Measurements from ENCODE around the gene RAB1B. TPM values are rescaled to one million over a fixed set of nuclear protein-coding genes. Genes with fewer than 3 reads are reported as not detected.
"Not testable (repeated sequence)": the region's sequence is repeated elsewhere in the genome, so short reads cannot be mapped to it uniquely, and the experiment has no call there.

The RAB1B gene
- total RNA-seq, 1 experiment from 2014 or later = 85.1 TPM

- in situ Hi-C loops (cut with HindIII; ENCODE audit: low pct_unique_long_range_greater_than_20kb, low sequenced_read_pairs) = no loop called here
- DNase-seq (ENCODE audit: low read depth, low spot score) = no peak
Observed at GRCh38 chr11:66311470-66311964, 43.1 kb downstream of the RAB1B start.

DNA sequence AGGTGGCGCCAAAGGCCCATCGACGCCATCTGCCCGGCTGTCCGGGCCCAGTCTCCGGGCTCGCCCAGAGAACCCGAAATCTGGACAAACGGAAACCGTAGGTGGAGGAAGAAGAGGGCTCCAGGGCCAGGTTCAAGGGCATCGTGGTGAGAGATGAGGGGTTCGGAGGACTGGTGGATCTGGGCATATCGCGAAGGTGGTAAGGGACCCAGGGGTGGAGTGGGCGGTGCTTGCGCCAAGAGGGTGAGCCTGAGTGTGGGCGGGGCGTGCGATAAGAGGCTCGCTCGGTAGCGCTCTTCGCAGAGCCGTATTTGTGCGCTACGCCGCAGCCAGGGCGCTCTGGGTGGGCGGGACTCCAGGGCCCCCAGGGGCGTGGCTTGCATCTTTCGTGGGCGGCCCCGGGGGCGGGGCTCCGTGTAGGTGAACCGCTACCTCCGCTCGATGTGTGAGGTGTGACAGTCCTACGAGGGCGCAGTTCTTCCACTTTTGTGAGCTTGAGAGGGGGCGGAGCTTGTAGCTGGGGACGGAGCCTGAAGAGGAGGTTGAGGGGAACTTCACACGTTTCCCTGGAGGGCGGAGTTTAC lies 43.6 kb downstream of the RAB1B start:
- peak; percentile 92 for DNase-seq (ENCODE audit: low read depth, low spot score)
- in situ Hi-C loops (cut with HindIII; ENCODE audit: low pct_unique_long_range_greater_than_20kb, low sequenced_read_pairs) = no loop called here

DNA sequence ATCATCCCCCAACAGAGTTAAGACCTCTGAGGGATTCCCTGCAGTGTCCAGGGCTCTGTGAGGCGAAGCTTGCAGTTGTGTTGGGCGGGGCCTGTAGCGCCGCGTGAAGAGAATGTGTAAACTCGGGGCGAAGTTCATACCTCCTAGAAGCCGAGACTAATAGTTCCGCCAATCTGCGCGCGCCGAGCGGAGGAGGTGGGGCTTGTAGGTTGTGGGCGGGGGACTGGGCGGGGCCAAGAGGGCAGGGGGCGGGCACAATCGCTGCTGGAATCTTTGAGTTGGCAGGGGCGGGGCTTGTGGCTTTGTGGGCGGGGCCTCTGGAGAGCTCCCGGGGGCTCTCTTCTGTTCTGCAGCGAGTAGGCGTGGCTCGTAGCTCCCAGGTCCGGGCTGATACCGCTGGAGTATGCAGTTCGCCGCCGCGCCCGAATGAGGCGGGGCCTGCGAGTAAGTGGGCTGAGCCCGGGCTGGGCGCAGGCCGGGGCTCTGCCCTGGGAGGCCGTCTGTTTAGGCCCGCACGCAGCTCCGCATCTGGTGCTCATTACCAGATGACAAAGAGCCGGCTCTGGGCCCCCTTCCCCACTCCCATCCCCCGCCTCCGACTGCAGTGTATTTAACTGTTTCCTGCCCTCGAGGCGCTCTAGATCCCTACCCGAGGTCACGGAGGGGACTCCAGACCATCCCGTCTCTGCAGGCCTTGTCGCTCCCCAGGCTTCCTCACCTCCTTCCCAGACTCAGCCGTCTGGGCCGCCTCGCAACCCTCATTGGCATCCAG lies 44.3 kb downstream of the RAB1B start:
- in situ Hi-C loops (cut with HindIII; ENCODE audit: low pct_unique_long_range_greater_than_20kb, low sequenced_read_pairs) = no loop called here
- DNase-seq (ENCODE audit: low read depth, low spot score) = peak; percentile 94

DNA sequence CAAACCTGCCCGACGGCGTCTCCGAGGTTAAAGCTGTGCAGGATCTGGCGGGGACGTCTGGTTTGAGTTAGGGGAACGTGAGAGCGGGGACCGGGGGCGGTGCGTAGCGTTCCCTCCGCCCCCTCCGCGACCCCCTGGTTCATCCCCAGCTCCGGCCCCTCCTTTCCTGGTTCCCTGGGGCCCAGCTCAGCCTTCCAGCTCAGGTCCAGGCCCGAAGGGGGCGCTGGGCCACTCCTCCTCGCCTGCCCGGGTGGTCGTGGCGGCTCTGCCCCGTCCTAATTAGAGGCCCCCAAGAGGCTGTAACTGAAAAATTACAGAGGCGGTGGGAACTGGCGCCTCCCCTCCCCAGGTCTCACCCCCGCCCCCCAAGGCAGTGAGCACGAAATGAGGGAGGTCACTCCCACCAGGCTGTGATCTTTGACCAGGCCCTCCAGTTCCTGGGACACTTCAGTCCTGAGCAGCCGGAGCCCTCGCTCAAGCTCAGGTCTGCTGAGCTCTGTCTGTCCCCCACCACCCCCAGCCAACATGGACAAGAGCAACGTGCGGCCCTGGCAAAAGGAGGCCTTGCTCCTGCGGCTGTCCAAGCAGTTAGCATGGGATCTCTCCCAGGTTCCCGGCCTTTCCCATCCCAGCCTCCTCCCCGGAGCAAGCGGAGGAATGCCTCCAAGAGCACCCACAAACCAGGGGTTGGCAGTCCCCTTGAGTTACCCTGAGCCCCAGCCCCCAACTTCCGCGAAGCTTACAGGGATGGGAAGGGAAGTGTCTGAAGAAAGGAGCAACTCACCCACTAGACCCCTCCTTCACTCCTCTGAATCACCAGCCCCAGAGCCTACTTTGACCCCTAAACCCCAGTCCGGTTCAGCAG lies 45.1 kb downstream of the RAB1B start:
- in situ Hi-C loops (cut with HindIII; ENCODE audit: low pct_unique_long_range_greater_than_20kb, low sequenced_read_pairs) = no loop called here
- DNase-seq (ENCODE audit: low read depth, low spot score) = no peak

DNA sequence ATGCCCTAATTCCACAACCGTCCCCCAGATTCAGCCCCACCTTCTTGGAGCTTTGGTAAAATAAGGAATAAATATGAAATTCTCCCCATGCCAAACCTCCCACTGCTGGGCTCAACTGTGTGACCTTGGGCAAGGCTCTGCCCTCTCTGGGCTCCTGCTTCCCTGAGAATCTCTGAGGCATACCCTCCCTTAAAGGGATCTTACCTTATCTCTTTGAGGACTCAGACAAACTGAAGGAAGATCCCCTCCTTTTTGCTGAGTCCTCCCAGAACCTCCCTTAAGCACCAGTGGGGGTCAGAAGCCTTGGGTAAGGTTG lies 45.7 kb downstream of the RAB1B start:
- no peak for DNase-seq (ENCODE audit: low read depth, low spot score)
- in situ Hi-C loops (cut with HindIII; ENCODE audit: low pct_unique_long_range_greater_than_20kb, low sequenced_read_pairs) = no loop called here

DNA sequence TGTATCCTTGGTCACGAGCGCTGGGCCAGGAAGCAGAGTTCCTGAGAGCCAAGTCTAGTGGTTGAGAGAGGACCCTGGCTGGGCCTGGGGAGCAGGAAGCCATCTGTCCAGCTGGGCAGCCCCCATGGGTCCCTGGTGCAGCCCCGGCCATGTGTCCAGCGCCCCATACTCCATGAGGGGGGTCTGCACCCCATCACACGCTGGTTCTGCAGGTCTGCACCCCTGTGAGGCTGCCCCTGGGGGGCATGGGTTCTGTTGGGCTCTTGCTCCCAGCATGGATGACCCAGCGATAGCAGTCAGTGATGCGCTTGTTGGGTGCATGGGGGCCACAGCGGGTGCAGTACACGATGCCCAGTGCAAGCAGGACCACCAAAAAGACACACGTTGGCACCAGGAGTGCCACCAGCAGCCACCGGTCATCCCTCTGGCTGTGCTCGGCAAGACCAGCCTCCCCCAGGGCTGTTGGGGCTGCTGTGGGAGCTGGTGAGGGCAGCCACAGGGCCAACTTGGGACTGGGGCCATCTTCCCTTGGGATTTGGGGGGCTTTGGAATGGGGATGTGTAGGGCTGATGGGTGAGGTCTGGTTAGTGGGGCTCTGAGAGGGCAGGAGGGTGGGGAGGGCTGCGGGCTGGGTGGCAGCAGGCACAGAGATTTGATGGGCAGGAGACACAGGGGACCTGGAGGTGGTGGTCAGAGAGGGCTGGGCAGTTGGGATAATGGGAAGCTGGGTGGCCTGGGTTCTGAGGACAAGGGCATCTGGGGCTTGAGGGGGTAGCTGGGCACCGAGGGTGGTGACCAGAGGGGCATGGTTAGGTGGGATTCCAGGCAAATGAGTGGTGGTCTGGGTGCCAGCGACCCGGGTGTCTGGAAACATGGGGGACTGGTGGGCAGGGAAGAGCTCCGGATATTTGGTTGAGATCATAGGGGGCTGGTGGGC lies 46.4 kb downstream of the RAB1B start:
- DNase-seq (ENCODE audit: low read depth, low spot score) = no peak
- in situ Hi-C loops (cut with HindIII; ENCODE audit: low pct_unique_long_range_greater_than_20kb, low sequenced_read_pairs) = no loop called here

- DNase-seq (ENCODE audit: low read depth, low spot score) = no peak
Observed at GRCh38 chr11:66315498-66315885, 47.1 kb downstream of the RAB1B start.

DNA sequence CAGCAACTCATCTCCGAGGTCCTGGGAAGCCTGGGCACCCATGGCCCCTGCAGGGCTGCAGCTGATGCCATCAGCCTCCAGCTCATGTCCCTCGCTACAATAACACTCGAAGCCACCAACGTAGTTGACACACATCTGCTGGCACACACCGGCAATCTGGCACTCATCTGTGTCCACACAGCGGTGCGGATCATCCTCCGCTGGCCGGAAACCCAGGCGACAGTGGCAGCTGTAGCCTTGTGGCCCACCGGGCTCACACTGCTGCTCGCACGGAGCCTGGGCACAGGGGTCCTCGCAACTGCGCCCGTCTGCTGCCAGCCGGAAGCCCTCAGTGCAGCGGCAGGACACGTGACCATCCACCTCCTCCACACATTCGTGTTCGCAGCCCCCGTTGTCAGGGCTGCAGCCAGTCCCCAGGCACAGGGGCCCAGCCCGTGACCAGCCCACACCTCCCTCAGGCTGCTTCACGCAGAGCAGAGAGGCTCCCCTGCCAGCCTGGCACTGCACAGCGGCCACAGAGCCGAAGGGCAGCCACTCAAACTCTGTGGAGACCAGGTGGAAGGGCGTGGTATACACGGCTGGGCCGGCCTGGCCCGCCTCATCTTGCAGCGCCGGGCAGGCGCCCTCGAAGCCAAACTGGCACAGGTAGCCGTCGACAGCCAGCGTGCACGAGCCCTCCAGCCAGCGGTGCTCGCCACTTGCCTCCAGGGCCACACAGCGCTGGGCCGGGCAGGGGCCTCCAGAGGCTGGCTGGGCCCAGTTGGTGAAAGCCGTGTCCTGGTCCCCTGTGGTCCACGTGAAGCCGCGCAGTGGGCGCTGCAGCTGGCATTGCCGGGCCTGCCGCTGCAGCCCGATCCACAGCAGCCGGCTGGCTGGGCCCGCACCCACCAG lies 47.7 kb downstream of the RAB1B start:
- in situ Hi-C loops (cut with HindIII; ENCODE audit: low pct_unique_long_range_greater_than_20kb, low sequenced_read_pairs) = no loop called here
- no peak for DNase-seq (ENCODE audit: low read depth, low spot score)

More at GRCh38 chr11:66315498-66315885, 47.1 kb downstream of the RAB1B start:
- in situ Hi-C loops (cut with HindIII; ENCODE audit: low pct_unique_long_range_greater_than_20kb, low sequenced_read_pairs) = no loop called here

GRCh38 chr11:66316849-66317251 lies 48.4 kb downstream of the RAB1B start, which contains the start of gene CD248:
TSS of gene CD248 (minus strand) at chr11:66317044. CDS start at chr11:66317027, 17 bp downstream.
- no peak for DNase-seq (ENCODE audit: low read depth, low spot score)
- in situ Hi-C loops (cut with HindIII; ENCODE audit: low pct_unique_long_range_greater_than_20kb, low sequenced_read_pairs) = no loop called here

- DNase-seq (ENCODE audit: low read depth, low spot score) = no peak
- in situ Hi-C loops (cut with HindIII; ENCODE audit: low pct_unique_long_range_greater_than_20kb, low sequenced_read_pairs) = no loop called here
Observed at GRCh38 chr11:66317322-66317722, 48.9 kb downstream of the RAB1B start.

- in situ Hi-C loops (cut with HindIII; ENCODE audit: low pct_unique_long_range_greater_than_20kb, low sequenced_read_pairs) = no loop called here
- DNase-seq (ENCODE audit: low read depth, low spot score) = no peak
Observed at GRCh38 chr11:66317723-66318599, 49.5 kb downstream of the RAB1B start.

DNA sequence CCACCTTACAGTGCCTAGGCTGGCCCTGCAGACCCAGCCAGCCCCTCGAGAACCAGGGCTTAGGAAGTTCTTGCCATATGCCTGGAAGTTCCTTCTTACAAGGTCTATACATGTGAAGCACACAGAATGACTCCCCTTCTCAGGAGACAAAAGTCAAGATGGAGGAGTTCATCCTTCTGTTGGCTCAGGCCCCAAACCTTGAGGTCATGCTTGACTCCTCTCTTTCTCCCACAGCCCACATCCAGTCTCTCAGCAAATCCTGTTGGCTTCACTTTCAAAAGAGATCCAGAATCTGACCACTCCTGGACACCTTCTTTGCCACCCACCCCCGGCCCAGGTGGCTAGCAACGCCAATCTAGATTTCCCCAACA lies 50.1 kb downstream of the RAB1B start:
- DNase-seq (ENCODE audit: low read depth, low spot score) = no peak
- in situ Hi-C loops (cut with HindIII; ENCODE audit: low pct_unique_long_range_greater_than_20kb, low sequenced_read_pairs) = no loop called here

GRCh38 chr11:66320289-66320688 lies 51.9 kb downstream of the RAB1B start:
- DNase-seq (ENCODE audit: low read depth, low spot score); in situ Hi-C loops (cut with HindIII; ENCODE audit: low pct_unique_long_range_greater_than_20kb, low sequenced_read_pairs): not testable (repeated sequence)

GRCh38 chr11:66320748-66321147 lies 52.3 kb downstream of the RAB1B start:
- in situ Hi-C loops (cut with HindIII; ENCODE audit: low pct_unique_long_range_greater_than_20kb, low sequenced_read_pairs); DNase-seq (ENCODE audit: low read depth, low spot score): not testable (repeated sequence)

- no peak for DNase-seq (ENCODE audit: low read depth, low spot score)
- in situ Hi-C loops (cut with HindIII; ENCODE audit: low pct_unique_long_range_greater_than_20kb, low sequenced_read_pairs) = no loop called here
Observed at GRCh38 chr11:66321606-66322005, 53.2 kb downstream of the RAB1B start.
